ENCODE measurements around the gene THYN1.

GRCh38 chr11:134231958-134232659, 21.0 kb downstream of the THYN1 start:
- TF ChIP-seq POLR2A (IDR thresholded peaks at IDR 0.05; ENCODE audit: low read depth, low read length) = no peak
- no peak for TF ChIP-seq TAF1 (IDR thresholded peaks at IDR 0.05; ENCODE audit: low read depth, low read length)

Measured in GM12891 (cell line).